Trophoblast cell (in vitro differentiated cells and primary cell): ENCODE data around the gene GCFC2.
A peak's percentile ranks its signal among the peaks of the same experiment; 100 is the strongest.
"Not testable (repeated sequence)": the region's sequence is repeated elsewhere in the genome, so short reads cannot be mapped to it uniquely, and the experiment has no call there.

Experiments used
- DNase-seq, 2 donors: peaks; one replicate each; pipeline ENCODE4 v3.0.0-alpha.2; 2016
- H2AFZ ChIP-seq: 2 replicates; pipeline ENCODE4 v1.6.1; 2013; ENCODE audit warnings: low read length, moderate library complexity, mild to moderate bottlenecking; ENCODE audit not compliant: insufficient read depth, poor library complexity
- H2AK5ac ChIP-seq: 2 replicates; pipeline ENCODE4 v1.6.1; 2013; ENCODE audit warnings: mild to moderate bottlenecking, low read length
- H2BK120ac ChIP-seq: 2 replicates; pipeline ENCODE4 v1.6.1; 2013; ENCODE audit warnings: low read length, mild to moderate bottlenecking, moderate library complexity; ENCODE audit not compliant: insufficient read depth, poor library complexity
- H2BK12ac ChIP-seq: 2 replicates; pipeline ENCODE4 v1.6.1; 2013; ENCODE audit warnings: mild to moderate bottlenecking, low read length, moderate library complexity
- H2BK5ac ChIP-seq: 2 replicates; pipeline ENCODE4 v1.6.1; 2013; ENCODE audit warnings: low read length, low read depth, moderate library complexity, mild to moderate bottlenecking; ENCODE audit not compliant: poor library complexity
- H3K14ac ChIP-seq: 2 replicates; pipeline ENCODE4 v1.6.1; 2013; ENCODE audit warnings: mild to moderate bottlenecking, low read length
- H3K18ac ChIP-seq: 2 replicates; pipeline ENCODE4 v1.6.1; 2013; ENCODE audit warnings: mild to moderate bottlenecking, low read length
- H3K23ac ChIP-seq: 2 replicates; pipeline ENCODE4 v1.6.1; 2013; ENCODE audit warnings: low read length
- H3K27ac ChIP-seq: 2 replicates; pipeline ENCODE4 v1.5.1; 2013; ENCODE audit warnings: low read depth, mild to moderate bottlenecking, inconsistent platforms, low read length, moderate library complexity
- H3K27me3 ChIP-seq: 2 replicates; pipeline ENCODE4 v1.6.1; 2013; ENCODE audit warnings: inconsistent platforms, mild to moderate bottlenecking, low read length, moderate library complexity; ENCODE audit not compliant: insufficient read depth
- H3K36me3 ChIP-seq, 2 experiments: 1 replicate in 1 of 2; 2 replicates in 1 of 2; pipeline ENCODE4 v1.6.1; 2013; ENCODE audit warnings: low read length in 2 of 2, mild to moderate bottlenecking in 2 of 2, moderate library complexity in 1 of 2; ENCODE audit not compliant: insufficient read depth in 2 of 2, control insufficient read depth in 1 of 2
- H3K4ac ChIP-seq: 2 replicates; pipeline ENCODE4 v1.6.1; 2013; ENCODE audit warnings: low read depth, mild to moderate bottlenecking, low read length, moderate library complexity
- H3K4me1 ChIP-seq, 2 experiments: 1 replicate in 1 of 2; 2 replicates in 1 of 2; pipeline ENCODE4 v1.6.1; 2013; ENCODE audit warnings: low read length in 2 of 2, mild to moderate bottlenecking in 2 of 2, moderate library complexity in 1 of 2; ENCODE audit not compliant: insufficient read depth in 2 of 2, control insufficient read depth in 1 of 2
- H3K4me2 ChIP-seq: 2 replicates; pipeline ENCODE4 v1.6.1; 2013; ENCODE audit warnings: inconsistent platforms, mild to moderate bottlenecking, low read length, moderate library complexity
- H3K4me3 ChIP-seq: 2 replicates; pipeline ENCODE4 v1.5.1; 2013; ENCODE audit warnings: mild to moderate bottlenecking, low read depth, low read length, inconsistent platforms
- H3K79me1 ChIP-seq: one replicate; pipeline ENCODE4 v1.6.1; 2013; ENCODE audit warnings: low read length
- H3K79me2 ChIP-seq: 2 replicates; pipeline ENCODE4 v1.6.1; 2013; ENCODE audit warnings: low read length, mild to moderate bottlenecking; ENCODE audit not compliant: control insufficient read depth, insufficient read depth, poor library complexity
- H3K9ac ChIP-seq: 2 replicates; pipeline ENCODE4 v1.6.1; 2013; ENCODE audit warnings: mild to moderate bottlenecking, low read length
- H3K9me3 ChIP-seq: 2 replicates; pipeline ENCODE4 v1.6.1; 2013; ENCODE audit warnings: low read depth, mild to moderate bottlenecking, control low read depth, inconsistent platforms, low read length; ENCODE audit not compliant: insufficient read depth
- H4K12ac ChIP-seq: 2 replicates; pipeline ENCODE4 v1.6.1; 2013; ENCODE audit warnings: low read depth, mild to moderate bottlenecking, low read length, moderate library complexity
- H4K8ac ChIP-seq: 2 replicates; pipeline ENCODE4 v1.6.1; 2013; ENCODE audit warnings: low read depth, mild to moderate bottlenecking, low read length, moderate library complexity
- H4K91ac ChIP-seq: one replicate; pipeline ENCODE4 v1.6.1; 2013; ENCODE audit warnings: low read depth, mild to moderate bottlenecking, low read length, moderate library complexity
- WGBS: extraction: QIAGEN DNeasy Blood & Tissue Kit; methylation state at CpG from one replicate; pipeline ENCODE4 v1.1.7; 2013; ENCODE audit warnings: missing lambda C conversion rate; ENCODE audit not compliant: insufficient read length, insufficient coverage; ENCODE audit errors: extremely low coverage; 5-methylcytosine and 5-hydroxymethylcytosine counted together

GCFC2 gene

GRCh38 chr2:75722687-75723086 is 12.0 kb upstream of the GCFC2 start:
- Histone ChIP-seq H4K12ac (no peak overlapping the region), H2BK12ac (no peak overlapping the region), H3K4me3 (no peak overlapping the region), H2BK120ac (no peak overlapping the region), H3K4me2 (no peak overlapping the region), H3K4me1 (no peaks in the 10 kb centered on the region), H3K79me2 (no peaks in the 10 kb centered on the region), H2AK5ac (no peak overlapping the region), H3K9ac (no peak overlapping the region), H3K79me1 (no peaks in the 10 kb centered on the region), H3K18ac (no peak overlapping the region), H2AFZ (no peak overlapping the region), H3K36me3 (no peaks in the 10 kb centered on the region), H4K91ac (no peak overlapping the region), H3K4ac (no peak overlapping the region), H3K27me3 (no peaks in the 10 kb centered on the region), H3K9me3 (no peaks in the 10 kb centered on the region), H2BK5ac (no peak overlapping the region), H3K23ac (no peak overlapping the region), H3K14ac (no peak overlapping the region), H4K8ac (no peak overlapping the region), H3K27ac (no peak overlapping the region)
- DNase-seq: no peak

GRCh38 chr2:75720525-75720924 is 9.8 kb upstream of the GCFC2 start:
- Histone ChIP-seq H3K4me1 (no peaks in the 10 kb centered on the region), H4K12ac (no peak overlapping the region), H4K91ac (no peak overlapping the region), H3K4me3 (no peak overlapping the region), H3K4ac (no peak overlapping the region), H2AFZ (no peak overlapping the region), H3K36me3 (no peaks in the 10 kb centered on the region), H3K79me2 (no peaks in the 10 kb centered on the region), H2BK5ac (no peak overlapping the region), H2AK5ac (no peak overlapping the region), H3K27me3 (no peaks in the 10 kb centered on the region), H3K9ac (no peak overlapping the region), H3K27ac (no peak overlapping the region), H3K18ac (no peak overlapping the region), H2BK120ac (no peak overlapping the region), H2BK12ac (no peak overlapping the region), H3K4me2 (no peak overlapping the region), H4K8ac (no peak overlapping the region), H3K9me3 (no peaks in the 10 kb centered on the region), H3K23ac (no peak overlapping the region), H3K14ac (no peak overlapping the region), H3K79me1 (no peaks in the 10 kb centered on the region)
- DNase-seq: no peak
- WGBS: no CpG with 5 or more reads among the region's 1 CpG

- no peak overlapping the region for H4K8ac ChIP-seq
- H4K91ac ChIP-seq: no peak overlapping the region
- H3K4me1 ChIP-seq: no peaks in the 10 kb centered on the region
- no peak overlapping the region for H4K12ac ChIP-seq
- H3K14ac ChIP-seq: no peak overlapping the region
- no peaks in the 10 kb centered on the region for H3K79me2 ChIP-seq
- H2BK12ac ChIP-seq: no peak overlapping the region
- no peaks in the 10 kb centered on the region for H3K79me1 ChIP-seq
- no peak overlapping the region for H3K4me2 ChIP-seq
- H3K27me3 ChIP-seq: no peaks in the 10 kb centered on the region
- no peak overlapping the region for H2AK5ac ChIP-seq
- no peak overlapping the region for H3K4me3 ChIP-seq
- H2AFZ ChIP-seq: no peak overlapping the region
- H2BK5ac ChIP-seq: no peak overlapping the region
- H3K9ac ChIP-seq: no peak overlapping the region
- no peak for DNase-seq
- no peak overlapping the region for H2BK120ac ChIP-seq
- no CpG with 5 or more reads among the region's 1 CpG for WGBS
- no peaks in the 10 kb centered on the region for H3K36me3 ChIP-seq
- no peak overlapping the region for H3K4ac ChIP-seq
- H3K9me3 ChIP-seq: no peaks in the 10 kb centered on the region
- no peak overlapping the region for H3K18ac ChIP-seq
- no peak overlapping the region for H3K27ac ChIP-seq
- no peak overlapping the region for H3K23ac ChIP-seq
These were observed 8.9 kb upstream of the GCFC2 start for GRCh38 chr2:75719616-75720015.

GRCh38 chr2:75716406-75716805 is 5.7 kb upstream of the GCFC2 start:
- Histone ChIP-seq H3K79me2 (no peaks in the 10 kb centered on the region), H4K91ac (no peak overlapping the region), H3K4ac (no peak overlapping the region), H2BK120ac (no peak overlapping the region), H3K4me3 (no peak overlapping the region), H3K4me1 (no peaks in the 10 kb centered on the region), H4K12ac (no peak overlapping the region), H2BK12ac (no peak overlapping the region), H4K8ac (no peak overlapping the region), H2AFZ (no peak overlapping the region), H2AK5ac (no peak overlapping the region), H2BK5ac (no peak overlapping the region), H3K27ac (no peak overlapping the region), H3K23ac (no peak overlapping the region), H3K79me1 (no peaks in the 10 kb centered on the region), H3K18ac (no peak overlapping the region), H3K14ac (no peak overlapping the region), H3K9me3 (no peaks in the 10 kb centered on the region), H3K4me2 (no peak overlapping the region), H3K27me3 (no peaks in the 10 kb centered on the region), H3K9ac (no peak overlapping the region), H3K36me3 (no peaks in the 10 kb centered on the region)
- WGBS: no CpG with 5 or more reads among the region's 3 CpGs
- no peak for DNase-seq

GRCh38 chr2:75711590-75711989 is 875 bp upstream of the GCFC2 start:
- WGBS: no CpG with 5 or more reads among the region's 31 CpGs
- H3K9me3 ChIP-seq, H3K79me1 ChIP-seq, H2BK120ac ChIP-seq, H3K27ac ChIP-seq, H3K9ac ChIP-seq, H3K4me3 ChIP-seq, H2AK5ac ChIP-seq, H2AFZ ChIP-seq, H4K91ac ChIP-seq, H3K23ac ChIP-seq, H3K4me2 ChIP-seq, H3K27me3 ChIP-seq, H4K12ac ChIP-seq, H3K4ac ChIP-seq, H2BK12ac ChIP-seq, H3K4me1 ChIP-seq, H3K14ac ChIP-seq, H3K18ac ChIP-seq, H3K36me3 ChIP-seq, H2BK5ac ChIP-seq, H3K79me2 ChIP-seq, DNase-seq: not testable (repeated sequence)
- H4K8ac ChIP-seq: peak overlapping the region; percentile 47
